HTR-8/SVneo (cell line): ENCODE results near the gene CACNA1E.

Experiments
- DNase-seq: peaks from one replicate; pipeline ENCODE4 v3.0.0; 2011; ENCODE audit warnings: low spot score, mixed read lengths; ENCODE audit not compliant: insufficient read length
- FAIRE-seq: peaks from 2 replicates; lab custom pipeline; 2011; peaks lifted over from hg19 to GRCh38; lab: Jason Lieb, UNC

The CACNA1E gene

GRCh38 chr1:181737056-181737455, 253.7 kb downstream of the CACNA1E start:
- no peak for FAIRE-seq

GRCh38 chr1:181739214-181739613, 255.9 kb downstream of the CACNA1E start:
- DNase-seq (no peak), FAIRE-seq (no peak)

More at GRCh38 chr1:181737056-181737455, 253.7 kb downstream of the CACNA1E start:
- no peak for DNase-seq

GRCh38 chr1:181742426-181742825, 259.1 kb downstream of the CACNA1E start:
- DNase-seq (no peak), FAIRE-seq (no peak)

GRCh38 chr1:181743878-181744312, 260.6 kb downstream of the CACNA1E start:
- no peak for DNase-seq
- no peak for FAIRE-seq

GRCh38 chr1:181746224-181746623, 262.9 kb downstream of the CACNA1E start:
- DNase-seq, result no peak
- no peak for FAIRE-seq

- FAIRE-seq (no peak), DNase-seq (no peak)
These were observed 264.7 kb downstream of the CACNA1E start for GRCh38 chr1:181748013-181748412.

GRCh38 chr1:181754103-181754502, 270.8 kb downstream of the CACNA1E start:
- DNase-seq (no peak), FAIRE-seq (no peak)

- no peak for FAIRE-seq
- DNase-seq, result no peak
These were observed 276.2 kb downstream of the CACNA1E start for GRCh38 chr1:181759481-181759880.

- DNase-seq (no peak), FAIRE-seq (no peak)
These were observed 280.4 kb downstream of the CACNA1E start for GRCh38 chr1:181763736-181764135.

GRCh38 chr1:181765451-181766026, 282.2 kb downstream of the CACNA1E start:
- DNase-seq (no peak), FAIRE-seq (no peak)

- DNase-seq (no peak), FAIRE-seq (no peak)
These were observed 283.8 kb downstream of the CACNA1E start for GRCh38 chr1:181767001-181767708.

- DNase-seq (no peak), FAIRE-seq (no peak)
These were observed 285.1 kb downstream of the CACNA1E start for GRCh38 chr1:181768211-181768929.

GRCh38 chr1:181768930-181769280, 285.6 kb downstream of the CACNA1E start:
- DNase-seq (no peak), FAIRE-seq (no peak)

- FAIRE-seq, result no peak
- no peak for DNase-seq
These were observed 286.5 kb downstream of the CACNA1E start for GRCh38 chr1:181769846-181770245.

- FAIRE-seq, result no peak
- no peak for DNase-seq
These were observed 289.4 kb downstream of the CACNA1E start for GRCh38 chr1:181772714-181773113.

GRCh38 chr1:181776044-181776443, 292.7 kb downstream of the CACNA1E start:
- FAIRE-seq (no peak), DNase-seq (no peak)

- FAIRE-seq (no peak), DNase-seq (no peak)
These were observed 294.0 kb downstream of the CACNA1E start for GRCh38 chr1:181777286-181777685.

GRCh38 chr1:181777812-181778211, 294.5 kb downstream of the CACNA1E start:
- DNase-seq (no peak), FAIRE-seq (no peak)

- FAIRE-seq (no peak), DNase-seq (no peak)
These were observed 295.4 kb downstream of the CACNA1E start for GRCh38 chr1:181778640-181779260.

- DNase-seq, result no peak
- no peak for FAIRE-seq
These were observed 296.0 kb downstream of the CACNA1E start for GRCh38 chr1:181779343-181779742.

GRCh38 chr1:181783208-181783607, 299.9 kb downstream of the CACNA1E start:
- no peak for FAIRE-seq
- DNase-seq, result no peak
